Stomach (tissue), 9 donors: ENCODE results near the gene RANBP1. TPM values are rescaled to one million over a fixed set of nuclear protein-coding genes. Genes with fewer than 3 reads are reported as not detected.
A peak's percentile ranks its signal among the peaks of the same experiment; 100 is the strongest.

Experiments used
- DNase-seq, 2 donors: peaks; one replicate each; pipeline versions ENCODE4 v3.0.0 to v3.0.0-alpha.2; 2013 to 2019
- H3K27ac ChIP-seq, 5 donors: fragments of 200-600 bp in 4 of 5; sonication (generic) in 4 of 5; one replicate each; pipeline ENCODE4 v1.5.1; 2013 to 2019; ENCODE audit warnings: mild to moderate bottlenecking in 1 of 5, moderate library complexity in 1 of 5
- H3K27me3 ChIP-seq, 3 donors: fragments of 200-600 bp; sonication (generic); one replicate each; pipeline ENCODE4 v1.5.1; 2017 to 2019; ENCODE audit warnings: mixed run types in 1 of 3
- H3K36me3 ChIP-seq, 4 donors: fragments of 200-600 bp; sonication (generic); 1 replicate in 3 of 4; 2 replicates in 1 of 4; pipeline ENCODE4 v1.5.1; 2016 to 2019
- H3K4me1 ChIP-seq, 4 donors: fragments of 200-600 bp; sonication (generic); one replicate each; pipeline ENCODE4 v1.5.1; 2016 to 2019
- H3K4me3 ChIP-seq, 4 donors: fragments of 200-600 bp; sonication (generic) in 3 of 4; one replicate each; pipeline ENCODE4 v1.5.1; 2016 to 2019; ENCODE audit warnings: mild to moderate bottlenecking in 1 of 4
- H3K9me3 ChIP-seq, 4 donors: fragments of 200-600 bp; sonication (generic); one replicate each; pipeline ENCODE4 v1.5.1; 2016 to 2019
- EP300 ChIP-seq: sonication (generic); formaldehyde crosslinking; IDR thresholded peaks from one replicate; pipeline ENCODE4 v1.6.1; 2017; ENCODE audit warnings: antibody characterized with exemption
- POLR2A ChIP-seq, 4 donors: fragments of 450-650 bp; IDR thresholded peaks; one replicate each; pipeline ENCODE4 v1.6.1; 2016; ENCODE audit warnings: antibody characterized with exemption in 4 of 4, control low read depth in 2 of 4, mild to moderate bottlenecking in 1 of 4, moderate library complexity in 1 of 4
- POLR2AphosphoS5 ChIP-seq, 3 donors: sonication (generic); formaldehyde crosslinking; IDR thresholded peaks; one replicate each; pipeline ENCODE4 v1.6.1; 2016; ENCODE audit warnings: antibody characterized with exemption in 3 of 3
- WGBS, 5 donors: extraction: QIAGEN DNeasy Blood & Tissue Kit in 3 of 5; methylation state at CpG; one replicate each; pipeline versions ENCODE4 v1.1.5 to v1.1.7; 2013 to 2018; 5-methylcytosine and 5-hydroxymethylcytosine counted together
- intact Hi-C: fragments of 100-400 bp; cut with DNase I; formaldehyde crosslinking; loops from one replicate; pipeline ENCODE4 v1.15.1; 2023; ENCODE audit warnings: low total_unique reads
- polyA plus RNA-seq, 3 donors: library from polyadenylated mRNA; stranded (reverse); fragments of 200-250 nt; gene quantifications; one replicate each; pipeline ENCODE4 v1.2.3, GENCODE V29; 2013
- total RNA-seq, 5 donors: library from RNA; depleted of rRNA; stranded (reverse); fragments of >200 nt; gene quantifications; one replicate each; pipeline versions ENCODE4 v1.1.0 to v1.2.3, GENCODE V29; 2014 to 2016
- TF ChIP-seq, protein P1 (sequence below), 7 experiments: fragments of 450-650 bp in 4 of 7; fragments of 200-600 bp in 3 of 7; sonication (generic) in 3 of 7; IDR thresholded peaks; one replicate each; pipeline ENCODE4 v1.5.1; 2016 to 2019; ENCODE audit warnings: antibody characterized with exemption in 7 of 7, control low read depth in 2 of 7, mild to moderate bottlenecking in 1 of 7
- donor health status: healthy with polysubstance abuse.
- donor health status: Bipolar disorder and iron deficiency.
- donor health status: healthy.

Gene RANBP1
- total and polyA plus RNA-seq, 8 donors: 23.9 to 200 (median 91.9) TPM

DNA sequence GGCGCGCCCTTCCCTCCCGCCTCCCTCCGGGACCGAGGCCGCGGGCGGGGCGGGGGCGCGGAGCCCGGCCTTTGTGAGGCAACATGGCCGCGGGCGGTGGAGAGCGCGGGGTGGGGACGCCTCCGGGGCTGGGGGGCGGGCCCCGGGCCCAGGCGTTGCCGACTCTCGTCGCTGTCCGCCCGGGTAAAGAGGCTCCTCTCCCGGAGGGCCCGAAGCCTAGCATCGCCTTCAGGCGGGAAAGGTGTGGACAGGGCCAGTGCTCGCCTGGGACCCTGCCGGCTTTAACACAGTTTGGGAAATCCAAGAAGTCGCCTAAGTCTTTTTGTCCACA is 35.5 kb upstream of the RANBP1 start:
- no peak for TF ChIP-seq POLR2A (IDR thresholded peaks at IDR 0.05)
- TF ChIP-seq POLR2AphosphoS5 (IDR thresholded peaks at IDR 0.05): no peak
- TF ChIP-seq, protein P1, sequence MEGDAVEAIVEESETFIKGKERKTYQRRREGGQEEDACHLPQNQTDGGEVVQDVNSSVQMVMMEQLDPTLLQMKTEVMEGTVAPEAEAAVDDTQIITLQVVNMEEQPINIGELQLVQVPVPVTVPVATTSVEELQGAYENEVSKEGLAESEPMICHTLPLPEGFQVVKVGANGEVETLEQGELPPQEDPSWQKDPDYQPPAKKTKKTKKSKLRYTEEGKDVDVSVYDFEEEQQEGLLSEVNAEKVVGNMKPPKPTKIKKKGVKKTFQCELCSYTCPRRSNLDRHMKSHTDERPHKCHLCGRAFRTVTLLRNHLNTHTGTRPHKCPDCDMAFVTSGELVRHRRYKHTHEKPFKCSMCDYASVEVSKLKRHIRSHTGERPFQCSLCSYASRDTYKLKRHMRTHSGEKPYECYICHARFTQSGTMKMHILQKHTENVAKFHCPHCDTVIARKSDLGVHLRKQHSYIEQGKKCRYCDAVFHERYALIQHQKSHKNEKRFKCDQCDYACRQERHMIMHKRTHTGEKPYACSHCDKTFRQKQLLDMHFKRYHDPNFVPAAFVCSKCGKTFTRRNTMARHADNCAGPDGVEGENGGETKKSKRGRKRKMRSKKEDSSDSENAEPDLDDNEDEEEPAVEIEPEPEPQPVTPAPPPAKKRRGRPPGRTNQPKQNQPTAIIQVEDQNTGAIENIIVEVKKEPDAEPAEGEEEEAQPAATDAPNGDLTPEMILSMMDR (IDR thresholded peaks at IDR 0.05): no peak
- no peak for TF ChIP-seq EP300
- H3K27me3 ChIP-seq: no peaks in the 10 kb centered on the region
- intact Hi-C loops: no loop called here
- peaks cover 0 to under 1% (median 0%) of the 10 kb centered on the region in 4 donors for H3K36me3 ChIP-seq
- H3K27ac ChIP-seq: peak overlapping the region; percentile 92 to 97 (median 92)
- 0 to 1% (median 0%) methylated on average over 4 to 34 of the region's 34 CpGs for WGBS, 5 donors
- peaks cover 43 to 57% (median 54%) of the 10 kb centered on the region in 4 donors for H3K4me1 ChIP-seq
- H3K4me3 ChIP-seq: peak overlapping the region; percentile 75 to 92 (median 88)
- DNase-seq: peak; percentile 62 to 85
- H3K9me3 ChIP-seq: no peaks in the 10 kb centered on the region

DNA sequence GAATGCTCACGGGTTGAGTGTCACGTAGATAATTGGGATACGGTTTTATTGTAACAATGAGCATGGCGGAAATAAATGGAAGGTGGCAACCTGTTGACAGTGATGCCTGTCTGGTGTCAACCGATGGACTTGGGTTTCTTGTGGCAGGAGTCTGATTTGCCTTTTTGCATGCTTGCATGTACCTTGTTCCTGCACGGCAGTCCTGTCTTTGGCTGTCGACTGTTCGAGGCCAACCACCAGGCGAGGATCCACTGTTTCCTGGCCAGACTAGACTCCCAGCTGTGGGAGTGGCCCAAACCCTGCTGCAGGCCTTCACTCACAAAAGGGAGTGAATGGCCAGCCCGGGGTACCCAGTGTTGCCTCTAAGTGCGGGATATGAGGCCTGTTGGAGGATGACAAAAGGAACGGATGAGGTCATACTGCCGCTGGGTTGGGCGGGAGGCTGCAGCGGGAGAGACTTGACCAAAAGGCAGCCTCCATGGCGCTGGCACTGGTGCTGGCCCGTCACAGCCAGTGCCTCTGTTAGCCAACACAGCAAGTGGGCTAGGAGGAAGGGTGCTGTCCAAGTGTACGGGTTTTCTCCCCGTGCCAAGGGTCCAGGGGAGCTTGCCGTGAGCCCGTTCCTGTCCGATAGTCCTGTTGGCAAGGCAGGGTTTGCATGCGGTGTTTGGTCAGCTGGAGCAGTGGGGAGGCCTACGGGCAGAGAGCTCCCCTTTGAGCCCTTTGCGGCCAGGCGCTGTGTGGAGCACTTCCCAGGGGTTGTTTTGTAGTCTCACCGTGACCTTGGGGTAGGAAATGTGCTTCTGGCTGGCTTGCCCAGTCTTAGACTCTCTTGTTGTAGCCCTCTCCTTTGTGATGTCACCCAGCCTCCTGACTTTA is 34.9 kb upstream of the RANBP1 start:
- peak in 1 of 2 donors; percentile 76 for DNase-seq
- WGBS, 5 donors: 9 to 16% (median 12%) methylated on average over 19 to 27 of the region's 27 CpGs
- Histone ChIP-seq H3K4me1 (peaks cover 43 to 60% (median 55%) of the 10 kb centered on the region in 4 donors), H3K27me3 (no peaks in the 10 kb centered on the region), H3K27ac (peak overlapping the region; percentile 92 to 97 (median 92)), H3K9me3 (no peaks in the 10 kb centered on the region), H3K36me3 (peaks cover 3 to 6% (median 6%) of the 10 kb centered on the region in 4 donors), H3K4me3 (peak overlapping the region; percentile 75 to 92 (median 88))
- TF ChIP-seq, protein P1 (IDR thresholded peaks at IDR 0.05): no peak
- TF ChIP-seq EP300: no peak
- TF ChIP-seq POLR2A (IDR thresholded peaks at IDR 0.05): no peak
- TF ChIP-seq POLR2AphosphoS5 (IDR thresholded peaks at IDR 0.05): peak in 1 of 3 donors; percentile 7
- intact Hi-C loops: no loop called here

GRCh38 chr22:20083157-20083890 is 32.6 kb upstream of the RANBP1 start:
- intact Hi-C loops: no loop called here
- WGBS, 5 donors: 71 to 86% (median 82%) methylated on average over 10 of the region's 10 CpGs
- no peak overlapping the region for H3K4me3 ChIP-seq

More at GRCh38 chr22:20083157-20083890, 32.6 kb upstream of the RANBP1 start:
- peaks cover 26 to 29% (median 29%) of the 10 kb centered on the region in 4 donors for H3K36me3 ChIP-seq
- TF ChIP-seq, protein P1 (IDR thresholded peaks at IDR 0.05): no peak
- TF ChIP-seq EP300 (no peak), POLR2A (IDR thresholded peaks at IDR 0.05) (no peak), POLR2AphosphoS5 (IDR thresholded peaks at IDR 0.05) (no peak)
- no peak for DNase-seq
- H3K27ac ChIP-seq: peak overlapping the region in 2 of 5 donors; percentile 13 to 36
- peaks cover 43 to 60% (median 55%) of the 10 kb centered on the region in 4 donors for H3K4me1 ChIP-seq
- no peaks in the 10 kb centered on the region for H3K27me3 ChIP-seq
- no peaks in the 10 kb centered on the region for H3K9me3 ChIP-seq
